Measurements from ENCODE around the gene PTBP3.

The PTBP3 gene

GRCh38 chr9:112360047-112360804 lies 26.8 kb upstream of the PTBP3 start:
- no peak for DNase-seq (ENCODE audit: low read depth)

GRCh38 chr9:112355427-112355897 lies 22.0 kb upstream of the PTBP3 start:
- DNase-seq (ENCODE audit: low read depth) = no peak

GRCh38 chr9:112354081-112354743 lies 20.8 kb upstream of the PTBP3 start:
- DNase-seq (ENCODE audit: low read depth) = no peak

GRCh38 chr9:112352209-112352608 lies 18.8 kb upstream of the PTBP3 start:
- DNase-seq (ENCODE audit: low read depth) = no peak

GRCh38 chr9:112351184-112351583 lies 17.8 kb upstream of the PTBP3 start:
- no peak for DNase-seq (ENCODE audit: low read depth)

- DNase-seq (ENCODE audit: low read depth) = no peak
These were observed 15.6 kb upstream of the PTBP3 start for GRCh38 chr9:112349008-112349333.

- DNase-seq (ENCODE audit: low read depth) = peak; percentile 69
These were observed 15.0 kb upstream of the PTBP3 start for GRCh38 chr9:112348257-112349007.

GRCh38 chr9:112341730-112342129 lies 8.3 kb upstream of the PTBP3 start:
- no peak for DNase-seq (ENCODE audit: low read depth)

- DNase-seq (ENCODE audit: low read depth) = no peak
These were observed 6.5 kb upstream of the PTBP3 start for GRCh38 chr9:112339886-112340285.

GRCh38 chr9:112338561-112338960 lies 5.1 kb upstream of the PTBP3 start:
- DNase-seq (ENCODE audit: low read depth) = no peak

GRCh38 chr9:112337547-112337946 lies 4.1 kb upstream of the PTBP3 start:
- no peak for DNase-seq (ENCODE audit: low read depth)

GRCh38 chr9:112334432-112334841 lies 1.0 kb upstream of the PTBP3 start:
- peak; percentile 27 for DNase-seq (ENCODE audit: low read depth)

- DNase-seq (ENCODE audit: low read depth) = peak; percentile 96
These were observed 416 bp upstream of the PTBP3 start for GRCh38 chr9:112333639-112334431.

- no peak for DNase-seq (ENCODE audit: low read depth)
These were observed 794 bp downstream of the PTBP3 start for GRCh38 chr9:112332674-112332976.

- DNase-seq (ENCODE audit: low read depth) = no peak
These were observed 1.2 kb downstream of the PTBP3 start for GRCh38 chr9:112332214-112332613.

GRCh38 chr9:112331674-112331952 lies 1.8 kb downstream of the PTBP3 start:
- no peak for DNase-seq (ENCODE audit: low read depth)

- no peak for DNase-seq (ENCODE audit: low read depth)
These were observed 4.9 kb downstream of the PTBP3 start for GRCh38 chr9:112328545-112328944.

- DNase-seq (ENCODE audit: low read depth) = no peak
These were observed 5.5 kb downstream of the PTBP3 start for GRCh38 chr9:112327718-112328450.

GRCh38 chr9:112326194-112326593 lies 7.2 kb downstream of the PTBP3 start:
- DNase-seq (ENCODE audit: low read depth) = no peak

GRCh38 chr9:112325600-112325999 lies 7.8 kb downstream of the PTBP3 start:
- no peak for DNase-seq (ENCODE audit: low read depth)

GRCh38 chr9:112325127-112325526 lies 8.3 kb downstream of the PTBP3 start:
- no peak for DNase-seq (ENCODE audit: low read depth)

GRCh38 chr9:112323378-112323854 lies 10.0 kb downstream of the PTBP3 start:
- DNase-seq (ENCODE audit: low read depth) = no peak

Measured in activated T-cell treated with anti-CD3 and anti-CD28 coated beads for 48 hours (primary cell).